ENCODE results near the gene ANKRD44.

- TF ChIP-seq CTCF (IDR thresholded peaks at IDR 0.05) = no peak
- TF ChIP-seq EZH2 (IDR thresholded peaks at IDR 0.05) = no peak
Measured at GRCh38 chr2:196941398-196942078, 369.0 kb downstream of the ANKRD44 start.
